ENCODE measurements around the gene KRTAP5-11.
"Not testable (repeated sequence)": the region's sequence is repeated elsewhere in the genome, so short reads cannot be mapped to it uniquely, and the experiment has no call there.

The KRTAP5-11 gene

GRCh38 chr11:71554996-71555395 lies 27.7 kb downstream of the KRTAP5-11 start:
- no peak for DNase-seq

GRCh38 chr11:71551711-71552110 lies 31.0 kb downstream of the KRTAP5-11 start:
- DNase-seq = peak; percentile 61 to 82 (median 79)

GRCh38 chr11:71548716-71549151 lies 33.9 kb downstream of the KRTAP5-11 start:
- no peak for DNase-seq

GRCh38 chr11:71548120-71548519 lies 34.6 kb downstream of the KRTAP5-11 start, which contains the start of gene KRTAP5-9:
Gene KRTAP5-9 (plus strand): TSS chr11:71548420. CDS start chr11:71548658, 238 bp downstream.
- DNase-seq = no peak

- DNase-seq = no peak
Observed at GRCh38 chr11:71545405-71545966, 37.2 kb downstream of the KRTAP5-11 start.

GRCh38 chr11:71544525-71545214 lies 38.0 kb downstream of the KRTAP5-11 start:
- no peak for DNase-seq

- peak; percentile 68 to 87 (median 76) for DNase-seq
Observed at GRCh38 chr11:71543866-71544265, 38.8 kb downstream of the KRTAP5-11 start.

- peak; percentile 85 to 88 (median 87) for DNase-seq
Observed at GRCh38 chr11:71542879-71543777, 39.5 kb downstream of the KRTAP5-11 start.

GRCh38 chr11:71542382-71542781 lies 40.3 kb downstream of the KRTAP5-11 start:
- DNase-seq = no peak

- DNase-seq = peak; percentile 17 to 36 (median 29)
Observed at GRCh38 chr11:71540521-71541304, 42.0 kb downstream of the KRTAP5-11 start.

- not testable (repeated sequence) for DNase-seq
Observed at GRCh38 chr11:71539971-71540370, 42.7 kb downstream of the KRTAP5-11 start.

GRCh38 chr11:71539017-71539416 lies 43.7 kb downstream of the KRTAP5-11 start:
- no peak for DNase-seq

GRCh38 chr11:71538666-71538990 lies 44.0 kb downstream of the KRTAP5-11 start:
- no peak for DNase-seq

GRCh38 chr11:71537977-71538665 lies 44.6 kb downstream of the KRTAP5-11 start, which contains the start of gene KRTAP5-8:
Gene KRTAP5-8 (plus strand): TSS chr11:71538025. CDS start chr11:71538056, 31 bp downstream.
- DNase-seq = not testable (repeated sequence)

GRCh38 chr11:71537537-71537936 lies 45.1 kb downstream of the KRTAP5-11 start:
- no peak for DNase-seq

GRCh38 chr11:71535825-71536224 lies 46.9 kb downstream of the KRTAP5-11 start:
- no peak for DNase-seq

- not testable (repeated sequence) for DNase-seq
Observed at GRCh38 chr11:71534711-71535608, 47.7 kb downstream of the KRTAP5-11 start.

GRCh38 chr11:71532036-71532610 lies 50.6 kb downstream of the KRTAP5-11 start:
- peak; percentile 46 to 93 (median 74) for DNase-seq

Measured in suppressor macrophage treated with lipopolysaccharide for 1 hour (primary cell).